GM21515 (cell line): ENCODE data around the gene PPP3CA.
A peak's percentile ranks its signal among the peaks of the same experiment; 100 is the strongest.

ENCODE experiments used
- ATAC-seq: cut with Tn5 transposase; IDR thresholded peaks from one replicate; pipeline ENCODE4 v1.9.1; 2021; ENCODE audit not compliant: unreplicated experiment

PPP3CA gene

DNA sequence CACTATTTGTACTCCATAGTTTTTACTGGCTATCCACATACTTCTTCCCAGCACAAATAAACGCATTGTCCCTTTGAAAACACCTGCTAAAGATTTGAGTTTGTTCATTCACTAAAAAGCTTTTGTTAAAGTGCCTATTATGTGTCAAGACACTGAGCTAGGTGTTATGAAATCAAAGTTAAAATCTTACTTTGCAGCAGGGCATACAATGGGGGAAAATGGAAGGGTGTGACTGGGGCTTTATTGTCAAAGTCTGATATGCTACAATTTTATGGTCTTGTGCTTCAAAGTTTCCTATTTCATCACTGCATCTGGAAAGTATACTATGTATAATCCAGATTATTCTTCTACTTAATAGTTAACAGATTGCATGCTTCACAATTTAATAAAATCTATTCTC, 128.4 kb downstream of the PPP3CA start:
- no peak for ATAC-seq

DNA sequence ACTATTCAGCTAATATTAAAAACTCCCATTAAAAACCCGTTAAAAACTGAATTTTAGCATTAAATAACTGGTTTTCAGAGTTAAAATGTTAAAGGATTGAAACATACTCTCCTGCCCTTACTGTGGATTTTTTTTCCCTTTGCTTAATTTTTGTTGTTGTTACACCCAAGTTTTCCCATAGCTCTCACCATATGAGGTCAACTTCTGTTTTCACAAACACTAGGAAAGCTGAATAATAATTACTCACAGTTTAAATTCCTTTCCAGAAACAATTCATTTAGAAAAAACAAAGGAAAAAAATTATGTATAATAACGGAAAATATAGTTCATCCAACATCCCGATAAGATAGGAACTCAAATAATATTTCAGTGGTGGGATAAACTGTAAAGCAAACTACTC, 129.0 kb downstream of the PPP3CA start:
- ATAC-seq: no peak

DNA sequence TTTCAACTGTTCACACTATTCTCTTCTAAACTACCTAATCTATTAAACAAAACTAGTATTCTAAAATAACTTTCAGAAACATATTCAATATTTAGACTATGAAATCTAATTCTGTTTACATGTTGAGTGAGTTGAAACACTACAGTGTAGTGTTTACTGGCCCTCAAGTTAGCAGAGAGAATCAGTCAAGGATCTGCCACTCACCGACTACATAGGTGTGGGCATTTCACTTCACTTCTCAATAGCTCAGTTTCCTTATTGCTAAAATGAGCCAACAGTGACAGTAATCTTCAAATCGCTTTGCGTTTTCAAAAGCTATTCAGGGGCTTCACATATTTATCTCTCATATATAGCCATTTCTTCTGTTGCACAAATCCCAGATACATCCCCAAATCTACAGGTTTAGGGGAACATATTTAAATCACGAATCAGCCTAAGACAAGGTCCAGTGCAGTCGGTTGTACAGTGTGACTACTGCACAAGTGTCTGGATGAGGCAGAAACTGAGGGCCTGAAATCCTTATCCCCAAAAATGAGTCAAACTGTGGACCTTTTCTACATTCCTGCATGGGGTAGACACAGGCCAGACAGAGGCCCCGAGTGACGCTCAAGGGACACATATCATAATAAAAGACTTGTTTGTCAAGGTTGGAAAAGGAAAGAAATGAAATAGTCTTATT, 129.8 kb downstream of the PPP3CA start:
- ATAC-seq: no peak

DNA sequence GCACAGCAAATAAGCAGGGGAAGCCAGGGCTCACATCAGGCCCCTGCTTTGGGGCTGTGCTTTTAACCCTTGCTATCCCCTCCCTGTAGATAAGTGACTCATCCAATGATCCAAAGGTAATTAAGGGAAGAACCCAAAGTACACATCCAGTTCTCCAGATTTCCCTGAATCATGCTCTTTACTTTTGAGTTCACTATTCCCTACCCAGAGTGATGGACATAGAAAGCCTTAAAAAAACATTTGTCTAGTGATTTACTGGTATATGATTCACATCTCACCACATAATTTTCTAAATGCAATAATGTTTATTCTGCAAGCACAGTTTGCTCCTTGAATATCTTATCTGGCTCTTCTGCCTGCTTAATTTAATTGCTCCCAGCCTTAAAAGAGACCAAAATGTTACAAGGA, 136.2 kb downstream of the PPP3CA start:
- no peak for ATAC-seq

GRCh38 chr4:101210331-101210730, 137.0 kb downstream of the PPP3CA start:
- ATAC-seq: no peak

- no peak for ATAC-seq
Observed at GRCh38 chr4:101208171-101208570, 139.2 kb downstream of the PPP3CA start.

DNA sequence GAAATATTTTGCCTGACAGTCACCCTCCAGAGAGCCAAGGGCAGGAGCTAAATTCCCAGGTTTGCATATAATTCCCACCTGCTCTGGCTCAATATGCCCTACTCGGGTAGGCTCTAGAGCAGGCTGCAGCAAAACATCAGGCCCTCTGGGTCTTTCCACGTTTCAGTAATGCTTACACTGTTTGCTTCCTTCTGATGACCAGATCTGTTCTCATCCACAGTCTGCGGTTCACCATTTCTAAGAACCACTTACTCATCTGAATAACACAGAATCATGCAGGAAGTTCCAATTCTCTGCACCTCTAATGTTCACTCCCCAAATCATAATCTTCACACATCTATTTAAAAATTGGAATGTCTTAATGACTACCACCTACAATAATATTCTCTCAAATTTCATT, 141.4 kb downstream of the PPP3CA start:
- peak; percentile 88 for ATAC-seq

DNA sequence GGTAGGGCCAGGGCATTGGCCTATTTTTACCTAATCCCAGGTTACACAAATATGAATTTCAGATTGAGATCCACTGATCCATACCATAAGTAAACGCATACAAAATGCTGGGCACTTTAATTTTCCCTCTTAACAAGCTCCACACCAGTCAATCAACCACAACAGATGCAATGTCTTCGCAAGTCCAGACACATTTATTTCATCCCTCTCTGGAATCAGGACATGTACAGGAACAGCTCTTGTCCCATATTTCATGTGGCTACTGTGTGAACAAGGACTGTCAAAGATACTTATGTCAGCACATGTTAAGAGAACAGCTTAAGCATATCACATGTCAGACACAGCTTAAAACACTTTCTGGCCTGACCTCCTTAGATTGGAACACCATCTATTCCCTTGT, 145.9 kb downstream of the PPP3CA start:
- ATAC-seq: no peak

DNA sequence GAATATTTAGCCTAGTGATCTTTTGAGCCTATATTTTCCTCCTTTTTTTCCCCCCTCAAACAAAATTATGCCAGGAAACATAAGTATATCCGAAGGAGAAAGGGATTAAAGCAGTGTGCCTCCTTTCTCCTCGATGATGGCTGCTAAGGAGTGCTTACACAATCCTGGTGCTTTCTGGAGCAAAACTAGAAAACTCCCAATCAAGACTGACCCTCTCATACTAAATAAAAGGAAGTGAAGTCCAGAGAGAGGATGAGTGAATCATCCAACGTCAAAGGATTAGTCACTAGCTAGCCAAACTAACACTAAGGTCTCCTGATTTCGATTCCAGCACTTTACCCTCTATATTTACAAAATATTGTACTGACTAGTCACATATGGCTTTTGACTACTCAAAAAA, 146.8 kb downstream of the PPP3CA start:
- no peak for ATAC-seq

- ATAC-seq: no peak
Observed at GRCh38 chr4:101199507-101200285, 147.6 kb downstream of the PPP3CA start.

GRCh38 chr4:101198682-101199339, 148.5 kb downstream of the PPP3CA start:
- ATAC-seq: no peak

GRCh38 chr4:101197350-101197749, 150.0 kb downstream of the PPP3CA start:
- ATAC-seq: no peak

DNA sequence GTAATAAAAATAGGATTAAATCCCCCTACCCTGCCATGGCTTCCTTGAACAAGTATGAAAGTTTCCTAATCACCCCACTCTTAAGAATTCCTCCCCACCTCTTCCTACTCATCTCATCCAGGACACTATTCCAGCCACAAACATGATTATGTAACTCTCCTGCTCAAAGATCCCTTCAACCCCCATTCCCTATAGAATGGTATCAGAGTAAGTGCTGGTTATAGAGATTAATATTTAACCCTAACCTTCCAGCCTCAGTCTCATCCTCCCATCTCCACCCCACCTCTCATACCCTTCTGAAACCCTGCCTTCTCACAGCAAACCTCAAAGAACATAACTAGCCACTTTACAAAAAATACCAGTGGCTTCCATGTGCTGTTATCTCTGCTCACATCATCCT, 155.1 kb downstream of the PPP3CA start:
- no peak for ATAC-seq

- no peak for ATAC-seq
Observed at GRCh38 chr4:101191302-101192098, 155.8 kb downstream of the PPP3CA start.

DNA sequence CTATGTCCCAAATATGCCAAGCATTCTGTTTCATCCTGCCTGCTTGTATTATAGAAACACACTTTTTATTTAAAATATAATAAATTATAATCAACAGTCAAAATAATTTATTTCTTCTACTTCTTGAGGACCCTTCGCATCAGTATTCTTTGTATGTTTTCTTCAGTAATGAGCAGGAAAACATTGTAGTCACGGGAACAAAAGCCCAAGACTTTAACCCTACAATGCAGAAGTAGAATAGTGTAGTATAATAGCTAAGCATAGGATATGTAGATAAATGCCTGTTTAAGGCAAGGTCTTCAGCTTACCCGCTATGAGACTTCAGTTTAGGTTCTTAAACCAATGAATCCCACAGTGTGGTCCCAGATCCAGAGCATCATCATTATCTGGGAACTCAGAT, 156.6 kb downstream of the PPP3CA start:
- no peak for ATAC-seq

DNA sequence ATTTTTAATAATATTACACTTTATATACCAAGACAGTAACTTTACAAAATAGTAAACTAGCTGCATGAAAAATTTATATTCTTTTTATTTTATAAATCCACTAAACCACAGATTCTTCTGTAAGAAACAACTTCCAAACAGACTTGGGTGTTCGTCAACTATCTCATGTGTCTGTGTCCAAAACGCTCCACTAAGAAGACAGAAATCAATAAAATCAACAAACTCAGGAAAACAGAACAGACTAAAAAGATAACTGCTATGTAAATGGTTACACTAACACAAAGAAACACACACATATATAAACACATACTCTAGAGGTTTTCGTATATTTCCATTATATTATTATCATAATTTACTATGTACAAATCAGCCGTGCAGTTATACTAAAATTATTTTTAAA, 158.4 kb downstream of the PPP3CA start:
- no peak for ATAC-seq

GRCh38 chr4:101187841-101188240, 159.5 kb downstream of the PPP3CA start:
- no peak for ATAC-seq

DNA sequence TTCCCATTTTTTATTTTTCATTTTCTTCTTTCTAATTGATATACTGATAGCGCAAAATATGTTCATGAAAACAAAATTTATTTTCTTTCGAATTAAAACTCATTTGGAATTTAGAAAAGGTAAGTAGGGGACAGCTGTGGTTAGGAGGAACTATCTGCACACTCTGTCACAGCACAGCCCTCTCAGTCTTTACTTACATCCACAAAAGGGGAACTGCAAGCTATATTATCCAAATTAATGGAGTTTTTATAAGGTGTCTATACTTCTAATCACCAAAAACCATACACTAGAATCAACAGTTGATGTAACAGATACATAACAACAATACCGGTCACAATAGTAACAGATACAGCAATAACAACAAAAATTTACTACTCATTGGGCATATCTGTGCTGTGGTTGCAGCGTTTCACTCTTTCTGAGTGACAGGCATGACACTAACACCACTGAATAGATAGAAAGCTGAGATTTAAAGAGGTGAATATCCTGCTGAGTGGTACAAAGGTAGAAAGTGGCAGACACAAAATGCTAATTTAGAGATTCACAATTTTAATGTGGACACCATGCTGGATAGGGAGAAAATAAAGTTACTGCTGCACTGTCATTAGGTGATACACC, 160.7 kb downstream of the PPP3CA start:
- no peak for ATAC-seq

DNA sequence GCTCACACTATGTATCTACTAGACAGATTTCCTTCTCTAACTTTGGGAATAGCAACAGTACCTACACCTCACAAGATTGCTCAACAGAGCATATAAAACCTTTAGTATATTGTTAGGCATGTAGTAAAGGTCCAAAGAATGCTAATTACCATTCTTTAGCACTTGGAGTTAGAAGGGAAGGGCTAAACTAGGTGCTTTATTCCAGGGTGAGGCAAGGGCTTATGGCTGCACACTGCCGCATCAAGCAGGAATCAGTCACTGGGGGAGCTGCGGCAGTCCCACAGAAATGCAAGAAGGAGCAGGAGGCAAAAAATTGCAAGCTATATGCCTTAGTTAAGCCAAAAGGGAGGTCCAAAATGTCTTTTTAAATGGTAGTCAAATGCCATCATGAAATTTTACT, 162.7 kb downstream of the PPP3CA start:
- ATAC-seq: no peak

- no peak for ATAC-seq
Observed at GRCh38 chr4:101183666-101184373, 163.5 kb downstream of the PPP3CA start.
